HG03378 (cell line): ENCODE results near the gene ST6GAL1.
"Not testable (repeated sequence)": the region's sequence is repeated elsewhere in the genome, so short reads cannot be mapped to it uniquely, and the experiment has no call there.

ENCODE experiments used
- ATAC-seq: cut with Tn5 transposase; IDR thresholded peaks from one replicate; pipeline ENCODE4 v1.9.1; 2021; ENCODE audit warnings: mild to moderate bottlenecking, moderate library complexity; ENCODE audit not compliant: unreplicated experiment

The ST6GAL1 gene, protein sequence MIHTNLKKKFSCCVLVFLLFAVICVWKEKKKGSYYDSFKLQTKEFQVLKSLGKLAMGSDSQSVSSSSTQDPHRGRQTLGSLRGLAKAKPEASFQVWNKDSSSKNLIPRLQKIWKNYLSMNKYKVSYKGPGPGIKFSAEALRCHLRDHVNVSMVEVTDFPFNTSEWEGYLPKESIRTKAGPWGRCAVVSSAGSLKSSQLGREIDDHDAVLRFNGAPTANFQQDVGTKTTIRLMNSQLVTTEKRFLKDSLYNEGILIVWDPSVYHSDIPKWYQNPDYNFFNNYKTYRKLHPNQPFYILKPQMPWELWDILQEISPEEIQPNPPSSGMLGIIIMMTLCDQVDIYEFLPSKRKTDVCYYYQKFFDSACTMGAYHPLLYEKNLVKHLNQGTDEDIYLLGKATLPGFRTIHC

DNA sequence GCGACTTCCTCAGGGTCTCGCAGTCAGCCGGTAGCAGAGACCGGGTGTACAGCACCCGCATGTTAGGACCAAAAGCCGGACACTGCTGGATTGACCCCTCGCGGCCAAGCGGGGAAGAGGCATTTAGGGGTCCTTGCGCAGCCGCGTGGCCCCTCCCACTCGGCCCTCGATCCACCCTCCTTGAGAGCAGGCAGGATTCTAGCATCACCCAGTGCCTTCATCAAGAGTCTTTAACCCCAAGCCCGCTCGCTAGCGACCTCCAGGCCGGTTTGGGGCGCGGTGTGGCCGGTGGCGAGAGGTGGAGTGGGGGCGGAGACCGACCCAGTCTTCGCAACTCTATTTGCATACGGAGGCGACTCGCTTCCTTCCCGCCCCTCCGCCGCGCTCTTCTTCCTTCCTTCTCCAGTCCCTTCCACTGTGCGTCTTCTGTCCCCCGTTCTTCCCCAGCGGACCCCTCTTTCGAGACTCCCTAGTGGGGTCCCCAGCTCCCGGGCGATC is at the start of gene ST6GAL1:
TSS of gene ST6GAL1 (plus strand) at position 384 of the 498 bp plus-strand sequence. CDS start 112,178 bp downstream, outside the sequence.
- ATAC-seq = peak; percentile 38

DNA sequence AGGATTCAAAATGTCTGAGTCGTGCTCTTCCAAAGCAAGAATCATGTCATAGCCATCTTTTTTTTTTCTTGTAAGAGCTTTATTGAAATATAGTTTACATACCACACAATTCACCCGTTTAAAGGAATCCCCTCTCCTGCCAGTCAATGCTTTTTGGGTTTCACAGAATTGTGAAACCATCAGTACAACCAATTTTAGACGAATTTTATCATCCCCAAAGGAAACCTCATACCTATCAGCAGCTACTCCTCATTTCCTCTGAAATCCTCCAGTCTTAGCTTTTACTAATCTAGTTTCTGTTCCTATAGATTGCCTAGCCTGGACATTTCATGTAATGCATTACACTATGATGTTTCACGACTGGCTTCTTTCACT is 48.2 kb upstream of the ST6GAL1 start:
- ATAC-seq = no peak

DNA sequence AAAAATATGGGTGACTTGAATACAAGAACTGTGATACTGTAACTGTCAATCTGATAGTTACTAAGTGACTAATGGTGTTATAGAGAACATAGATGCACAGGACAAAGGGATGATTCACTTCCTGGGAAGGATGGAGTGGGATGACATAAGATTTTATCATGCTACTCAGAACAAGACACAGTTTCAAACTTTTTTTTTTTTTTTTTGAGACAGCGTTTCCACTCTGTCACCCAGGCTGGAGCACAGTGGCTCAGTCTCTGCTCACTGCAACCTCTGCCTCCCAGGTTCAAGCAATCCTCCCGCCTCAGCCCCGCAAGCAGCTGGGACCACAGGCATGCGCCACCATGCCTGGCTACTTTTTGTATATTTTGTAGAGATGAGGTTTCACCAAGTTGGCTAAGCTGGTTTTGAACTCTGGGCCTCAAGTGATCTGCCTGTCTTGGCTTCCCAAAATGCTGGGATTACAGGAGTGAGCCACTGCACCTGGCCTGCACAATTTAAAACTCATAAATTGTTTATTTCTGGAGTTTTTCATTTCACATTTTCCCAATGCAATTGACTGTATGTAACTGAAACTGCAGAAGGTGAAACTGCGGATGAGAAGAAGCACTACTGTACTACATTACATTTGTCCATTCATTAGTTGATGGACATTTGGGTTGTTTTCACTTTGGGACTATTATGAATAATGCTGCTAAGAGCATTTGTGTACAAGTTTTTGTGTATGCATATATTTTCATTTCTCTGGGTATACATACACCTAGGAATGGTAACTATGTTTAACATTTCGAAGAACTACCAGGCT is 47.2 kb upstream of the ST6GAL1 start:
- no peak for ATAC-seq

DNA sequence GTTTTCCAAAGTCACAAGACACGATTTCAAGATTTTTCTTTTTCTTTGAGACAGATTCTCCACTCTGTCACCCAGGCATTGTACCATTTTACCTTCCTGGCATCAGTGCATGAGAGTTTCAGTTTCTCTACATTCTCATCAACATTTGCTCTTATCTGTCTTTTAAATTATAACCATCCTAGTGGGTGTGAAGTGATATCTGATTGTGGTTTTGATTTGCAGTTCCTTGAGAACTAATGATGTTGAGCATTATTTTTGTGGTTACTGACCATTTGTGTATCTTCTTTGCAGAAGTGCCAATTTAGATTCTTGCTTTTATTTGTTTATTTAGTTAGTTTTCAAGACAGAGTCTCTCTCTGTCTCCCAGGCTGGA is 46.7 kb upstream of the ST6GAL1 start:
- no peak for ATAC-seq

DNA sequence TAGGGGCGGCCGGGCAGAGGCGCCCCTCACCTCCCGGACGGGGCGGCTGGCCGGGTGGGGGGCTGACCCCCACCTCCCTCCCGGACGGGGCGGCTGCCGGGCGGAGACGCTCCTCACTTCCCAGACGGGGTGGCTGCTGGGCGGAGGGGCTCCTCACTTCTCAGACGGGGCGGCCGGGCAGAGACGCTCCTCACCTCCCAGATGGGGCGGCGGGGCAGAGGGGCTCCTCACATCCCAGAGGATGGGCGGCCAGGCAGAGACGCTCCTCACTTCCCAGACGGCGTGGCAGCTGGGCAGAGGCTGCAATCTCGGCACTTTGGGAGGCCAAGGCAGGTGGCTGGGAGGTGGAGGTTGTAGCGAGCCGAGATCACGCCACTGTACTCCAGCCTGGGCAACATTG is 45.5 kb upstream of the ST6GAL1 start:
- not testable (repeated sequence) for ATAC-seq

DNA sequence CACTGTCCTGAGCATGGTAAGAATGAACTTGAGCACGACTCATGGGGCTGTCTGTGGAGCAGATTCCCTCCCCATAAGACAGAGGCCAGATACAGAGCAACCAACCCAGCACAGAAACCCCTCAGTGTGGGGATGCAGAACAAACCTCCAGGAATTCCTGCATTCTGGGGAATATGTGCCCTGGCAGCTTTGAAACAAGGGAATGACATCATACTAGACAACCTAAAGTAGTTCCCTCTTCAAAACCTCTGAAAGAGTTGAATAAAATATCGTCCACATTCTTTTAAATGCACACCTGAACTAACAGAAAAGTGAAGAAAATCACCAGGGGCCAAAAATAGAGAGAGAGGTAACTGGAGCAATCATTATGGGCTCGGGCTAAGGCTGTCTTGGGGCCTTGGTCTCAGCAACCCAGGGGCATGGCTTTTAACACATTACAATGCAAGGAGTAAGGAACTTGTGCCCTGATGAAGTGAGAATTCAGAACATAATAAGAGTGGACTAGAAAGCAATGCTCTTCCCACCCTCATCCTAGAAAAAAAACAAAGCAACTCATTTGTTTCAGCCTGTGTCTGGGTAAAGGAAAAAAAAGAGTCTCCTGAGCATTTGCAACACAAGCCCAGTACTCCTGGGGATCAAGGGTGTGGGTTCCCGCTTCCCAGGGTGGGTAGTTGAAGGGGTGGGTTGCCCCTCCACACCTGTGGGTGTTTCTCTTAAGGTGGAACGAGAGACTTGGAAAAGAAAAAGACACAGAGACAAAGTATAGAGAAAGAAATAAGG is 43.9 kb upstream of the ST6GAL1 start:
- no peak for ATAC-seq

DNA sequence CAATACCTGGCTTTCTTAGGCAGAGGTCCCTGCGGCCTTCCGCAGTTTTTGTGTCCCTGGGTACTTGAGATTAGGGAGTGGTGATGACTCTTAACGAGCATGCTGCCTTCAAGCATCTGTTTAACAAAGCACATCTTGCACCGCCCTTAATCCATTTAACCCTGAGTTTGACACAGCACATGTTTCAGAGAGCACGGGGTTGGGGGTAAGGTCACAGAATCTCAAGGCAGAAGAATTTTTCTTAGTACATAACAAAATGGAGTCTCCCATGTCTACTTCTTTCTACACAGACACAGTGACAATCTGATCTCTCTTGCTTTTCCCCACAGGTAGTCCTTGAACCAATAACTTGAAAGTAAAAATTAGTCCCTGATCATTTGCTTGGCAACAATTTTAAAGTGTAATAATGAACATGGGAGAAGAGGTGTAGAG is 42.8 kb upstream of the ST6GAL1 start:
- not testable (repeated sequence) for ATAC-seq

DNA sequence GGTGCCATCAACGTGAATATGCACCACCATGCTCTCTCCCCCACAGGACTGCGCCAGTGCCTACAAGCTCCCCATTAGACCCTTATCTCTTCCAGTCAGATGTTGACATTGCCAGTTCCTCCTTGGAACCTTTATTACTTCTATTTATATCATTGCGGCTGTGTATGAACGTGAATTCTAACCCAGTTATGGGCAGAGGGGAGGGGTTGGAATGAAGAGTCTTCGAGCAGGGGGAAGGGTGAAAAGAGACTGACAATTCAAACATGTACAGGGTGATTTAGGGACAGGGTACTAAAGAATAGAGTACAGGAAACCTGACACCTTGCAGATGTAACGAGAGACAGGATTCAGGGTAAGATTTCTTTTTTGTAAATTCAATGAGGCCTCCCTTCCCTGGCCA is 41.8 kb upstream of the ST6GAL1 start:
- ATAC-seq = no peak

DNA sequence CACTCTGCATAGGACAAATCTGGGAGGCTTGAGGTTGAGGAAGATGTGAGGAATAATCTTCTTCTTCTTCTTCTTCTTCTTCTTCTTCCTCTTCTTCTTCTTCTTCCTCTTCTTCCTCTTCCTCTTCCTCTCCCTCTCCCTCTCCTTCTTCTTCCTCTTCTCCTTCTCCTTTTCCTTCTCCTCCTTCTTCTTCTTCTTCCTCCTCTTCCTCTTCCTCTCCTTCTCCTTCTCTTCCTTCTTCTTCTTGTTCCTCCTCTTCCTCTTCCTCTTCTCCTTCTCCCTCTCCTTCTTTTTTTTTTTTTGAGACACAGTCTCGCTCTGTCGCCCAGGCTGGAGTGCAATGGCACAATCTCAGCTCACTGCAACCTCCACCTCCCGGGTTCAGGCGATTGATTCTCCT is 40.6 kb upstream of the ST6GAL1 start:
- not testable (repeated sequence) for ATAC-seq

DNA sequence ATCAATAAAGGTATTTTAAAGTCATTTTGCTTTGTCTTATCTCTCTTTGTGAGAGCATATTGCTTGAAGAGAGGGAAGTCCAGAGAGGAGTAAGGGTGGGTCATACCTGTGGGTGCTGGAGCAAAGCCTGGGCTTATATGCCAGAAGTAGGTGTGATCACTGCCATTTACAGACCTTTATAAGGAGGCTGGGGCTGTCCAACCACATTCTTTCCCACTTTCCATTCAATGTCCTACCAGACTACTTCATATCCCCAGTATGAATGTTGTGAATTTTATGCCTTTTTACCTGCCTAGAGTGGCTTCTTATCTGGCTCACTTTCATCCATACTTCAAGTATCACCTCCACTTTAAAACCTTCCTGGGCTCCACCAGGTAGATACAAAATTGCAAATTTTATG is 39.4 kb upstream of the ST6GAL1 start:
- no peak for ATAC-seq

DNA sequence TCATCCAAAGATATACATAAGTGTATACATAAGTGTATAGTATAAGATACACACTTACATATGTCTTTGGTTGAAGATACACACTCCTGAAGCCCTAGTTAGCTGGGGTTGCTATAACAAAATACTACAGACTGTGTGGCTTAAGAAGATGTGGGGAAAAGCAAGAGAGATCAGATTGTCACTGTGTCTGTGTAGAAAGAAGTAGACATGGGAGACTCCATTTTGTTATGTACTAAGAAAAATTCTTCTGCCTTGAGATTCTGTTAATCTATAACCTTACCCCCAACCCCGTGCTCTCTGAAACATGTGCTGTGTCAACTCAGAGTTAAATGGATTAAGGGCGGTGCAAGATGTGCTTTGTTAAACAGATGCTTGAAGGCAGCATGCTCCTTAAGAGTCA is 37.3 kb upstream of the ST6GAL1 start:
- ATAC-seq = not testable (repeated sequence)

DNA sequence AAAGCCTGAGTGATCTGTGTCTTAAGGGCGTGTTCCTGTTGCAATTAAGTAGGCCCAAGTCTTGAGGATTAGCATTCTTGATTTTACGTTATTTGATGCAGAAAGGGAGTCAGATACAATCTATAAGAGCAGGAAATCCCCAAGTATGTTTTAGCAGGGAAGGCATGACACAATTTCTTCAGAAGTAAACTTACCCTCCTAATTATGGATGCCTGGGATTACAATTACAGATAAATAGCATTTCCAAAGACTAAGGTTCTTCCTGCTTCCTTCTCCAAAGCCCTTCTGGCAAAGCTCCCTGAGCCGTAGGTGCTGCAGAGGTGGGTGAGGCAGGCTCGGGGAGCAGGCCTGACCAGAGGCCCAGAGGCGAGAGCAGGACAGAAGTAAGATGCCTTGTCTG is 34.9 kb upstream of the ST6GAL1 start:
- no peak for ATAC-seq

DNA sequence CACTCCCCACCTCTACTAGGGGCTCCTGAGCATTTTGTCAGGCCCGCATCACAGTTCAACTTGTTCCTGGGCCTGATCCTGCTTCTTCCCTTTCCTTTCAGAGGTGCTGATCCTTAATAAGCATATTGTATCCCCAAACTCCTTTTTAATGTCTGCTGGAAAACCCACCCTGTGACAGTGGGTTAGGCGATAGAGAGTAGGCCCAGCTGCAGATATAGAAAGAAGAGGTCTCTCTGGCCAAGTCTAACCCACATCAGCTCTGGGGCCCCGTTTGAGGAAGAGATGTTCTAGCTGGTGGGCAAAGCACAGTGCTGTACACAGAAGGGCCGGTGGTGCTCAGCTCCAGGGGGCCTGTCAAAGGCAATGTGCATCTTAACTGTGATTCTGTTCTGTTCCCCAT is 34.3 kb upstream of the ST6GAL1 start:
- ATAC-seq = no peak

DNA sequence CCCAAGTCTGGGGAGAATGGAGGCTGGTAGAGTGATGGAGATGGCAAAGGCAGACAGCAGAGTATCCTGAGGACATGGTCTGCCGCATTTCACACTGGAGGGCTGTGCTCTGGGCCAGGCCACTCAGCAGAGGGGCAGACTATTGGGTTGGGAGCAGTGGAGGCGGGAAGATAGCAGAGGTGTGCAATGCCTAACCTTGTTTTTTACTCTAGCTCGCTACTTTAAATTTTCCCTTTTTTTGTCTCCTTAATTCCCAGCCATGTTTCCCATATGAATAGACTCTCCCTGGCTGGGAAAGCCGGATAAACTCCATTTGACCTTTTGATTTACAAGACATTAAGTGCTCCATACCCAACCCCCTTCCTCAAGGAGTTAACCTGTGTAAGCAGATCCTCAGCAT is 33.5 kb upstream of the ST6GAL1 start:
- ATAC-seq = no peak

DNA sequence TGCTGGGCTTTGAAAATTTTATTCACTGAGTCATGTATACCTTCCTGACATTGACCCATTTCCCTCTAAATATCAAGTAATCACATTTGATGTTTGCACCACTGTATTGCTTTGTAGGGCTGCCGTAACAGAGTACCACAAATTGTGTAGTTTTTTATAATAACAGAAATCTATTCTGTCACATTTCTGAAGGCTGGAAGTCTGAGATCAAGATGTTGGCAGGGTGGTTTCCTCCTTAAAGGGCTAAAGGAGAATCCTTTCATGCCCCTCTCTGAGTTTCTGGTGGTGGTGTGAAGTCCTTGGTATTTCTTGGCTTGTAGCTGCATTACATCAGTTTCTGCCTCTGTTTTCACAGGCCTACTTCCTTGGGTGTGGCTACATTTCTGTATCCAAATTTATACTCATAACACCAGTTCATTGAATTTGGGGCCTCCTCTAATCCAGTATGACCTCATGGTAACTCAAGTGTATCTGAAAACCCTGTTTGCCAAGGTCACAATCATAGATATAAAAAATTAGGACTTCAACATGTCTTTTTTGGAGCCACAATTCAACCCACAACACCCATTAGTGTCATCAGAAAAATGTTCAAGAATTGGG is 29.1 kb upstream of the ST6GAL1 start:
- no peak for ATAC-seq

DNA sequence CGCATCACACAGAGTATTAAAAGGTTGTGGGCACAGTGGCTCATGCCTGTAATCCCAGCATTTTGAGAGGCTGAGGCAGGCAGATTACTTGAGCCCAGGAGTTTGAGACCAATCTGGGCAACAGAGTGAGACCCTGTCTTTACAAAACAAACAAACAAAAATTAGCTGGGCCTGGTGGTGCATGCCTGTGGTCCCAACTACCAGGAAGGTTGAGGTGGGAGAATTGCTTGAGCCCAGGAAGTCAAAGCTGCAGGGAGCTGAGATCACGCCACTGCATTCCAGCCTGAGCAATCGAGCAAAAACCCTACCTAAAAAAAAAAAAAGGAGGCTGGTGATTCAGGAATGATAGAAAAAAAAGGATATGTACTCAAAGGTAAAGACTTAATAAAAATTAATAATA is 28.2 kb upstream of the ST6GAL1 start:
- ATAC-seq = no peak

DNA sequence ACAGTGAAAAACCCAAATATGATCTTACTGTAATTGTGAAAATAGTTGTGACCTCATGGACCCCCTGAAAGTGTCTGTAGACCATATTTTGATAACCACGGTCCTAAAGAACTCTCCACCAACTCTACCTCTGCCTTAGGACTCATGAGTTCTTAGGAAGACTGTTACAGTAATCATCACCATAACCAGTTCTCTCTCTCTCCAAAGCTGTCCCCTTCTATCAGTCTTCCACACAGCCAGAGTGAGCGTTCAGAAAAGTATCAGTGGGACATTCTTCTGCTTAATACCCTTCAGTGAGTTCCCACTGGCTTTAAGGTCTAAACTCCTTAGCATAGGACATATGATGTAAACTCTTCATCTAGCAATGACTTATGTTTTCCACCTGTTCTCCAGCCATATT is 27.6 kb upstream of the ST6GAL1 start:
- ATAC-seq = no peak

DNA sequence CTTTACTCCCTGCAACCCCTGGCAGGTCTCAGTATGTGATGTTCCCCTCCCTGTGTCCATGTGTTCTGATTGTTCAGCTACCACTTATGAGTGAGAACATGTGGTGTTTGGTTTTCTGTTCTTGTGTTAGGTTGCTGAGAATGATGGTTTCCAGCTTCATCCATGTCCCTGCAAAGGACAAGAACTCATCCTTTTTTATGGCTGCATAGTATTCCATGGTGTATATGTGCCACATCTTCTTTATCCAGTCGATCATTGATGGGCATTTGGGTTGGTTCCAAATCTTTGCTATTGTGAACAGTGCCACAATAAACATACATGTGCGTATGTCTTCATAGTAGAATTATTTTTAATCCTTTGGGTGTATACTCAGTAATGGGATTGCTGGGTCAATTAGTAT is 26.6 kb upstream of the ST6GAL1 start:
- not testable (repeated sequence) for ATAC-seq

DNA sequence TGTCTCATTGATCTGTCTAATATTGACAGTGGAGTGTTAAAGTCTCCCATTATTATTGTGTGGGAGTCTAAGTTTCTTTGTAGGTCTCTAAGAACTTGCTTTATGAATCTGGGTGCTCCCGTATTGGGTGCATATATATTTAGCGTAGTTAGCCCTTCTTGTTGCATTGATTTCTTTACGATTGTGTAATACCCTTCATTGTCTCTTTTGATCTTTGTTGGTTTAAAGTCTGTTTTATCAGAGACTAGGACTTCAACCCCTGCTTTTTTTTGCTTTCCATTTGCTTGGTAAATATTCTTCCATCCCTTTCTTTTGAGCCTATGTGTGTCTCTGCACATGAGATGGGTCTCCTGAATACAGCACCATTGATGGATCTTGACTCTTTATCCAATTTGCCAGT is 23.3 kb upstream of the ST6GAL1 start:
- not testable (repeated sequence) for ATAC-seq

DNA sequence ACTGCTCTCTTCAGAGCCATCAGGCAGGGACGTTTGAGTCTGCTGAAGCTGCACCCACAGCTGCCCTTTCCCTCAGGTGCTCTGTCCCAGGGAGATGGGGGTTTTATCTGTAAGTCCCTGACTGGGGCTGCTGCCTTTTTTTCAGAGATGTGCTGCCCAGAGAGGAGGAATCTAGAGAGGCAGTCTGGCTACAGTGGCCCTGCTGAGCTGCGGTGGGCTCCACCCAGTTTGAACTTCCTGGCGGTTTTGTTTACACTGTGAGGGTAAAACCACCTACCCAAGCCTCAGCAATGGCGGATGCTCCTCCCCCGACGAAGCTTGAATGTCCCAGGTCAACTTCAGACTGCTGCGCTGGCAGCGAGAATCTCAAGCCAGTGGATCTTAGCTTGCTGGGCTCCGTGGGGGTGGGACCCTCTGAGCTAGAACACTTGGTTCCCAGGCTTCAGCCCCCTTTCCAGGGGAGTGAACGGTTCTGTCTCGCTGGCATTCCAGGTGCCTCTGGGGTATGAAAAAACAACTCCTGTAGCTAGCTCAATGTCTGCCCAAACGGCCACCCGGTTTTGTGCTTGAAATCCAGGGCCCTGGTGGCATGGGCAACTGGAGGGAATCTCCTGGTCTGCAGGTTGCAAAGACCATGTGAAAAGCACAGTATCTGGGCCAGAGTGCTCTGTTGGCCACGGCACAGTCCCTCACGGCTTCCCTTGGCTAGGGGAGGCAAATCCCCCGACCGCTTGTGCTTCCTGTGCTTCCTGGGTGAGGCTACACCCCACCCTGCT is 21.1 kb upstream of the ST6GAL1 start:
- ATAC-seq = no peak
